WI38 (cell line): ENCODE measurements around the gene UCN3.

Experiments
- H3K4me3 ChIP-seq: 2 replicates; pipeline ENCODE4 v1.5.1; 2011; ENCODE audit warnings: low read depth, mild to moderate bottlenecking, control low read depth, low read length
- TF ChIP-seq, protein P1 (sequence below): IDR thresholded peaks from 2 replicates; pipeline ENCODE4 v1.5.1; 2012; ENCODE audit warnings: low read depth, mild to moderate bottlenecking, control low read depth, low read length

UCN3 gene

DNA sequence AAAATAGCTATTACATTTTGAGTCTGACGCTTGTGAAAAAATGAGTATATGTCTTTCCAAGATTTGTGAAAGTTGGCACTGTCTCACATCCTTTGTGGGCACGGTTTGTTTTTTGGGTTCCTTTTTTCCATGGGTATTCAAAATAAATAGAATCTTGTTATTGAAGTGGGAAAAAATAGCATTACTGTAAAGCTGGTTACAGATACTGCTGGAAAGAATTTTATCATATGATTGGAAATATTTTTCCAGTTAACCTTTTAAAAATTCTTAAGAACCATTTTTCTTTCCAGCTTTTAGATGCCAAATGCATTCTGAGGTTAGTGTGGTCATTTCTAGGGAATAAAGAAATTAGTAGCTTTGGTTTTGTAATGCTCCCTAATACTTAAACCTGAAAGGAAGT, 59.0 kb downstream of the UCN3 start:
- TF ChIP-seq, protein P1, sequence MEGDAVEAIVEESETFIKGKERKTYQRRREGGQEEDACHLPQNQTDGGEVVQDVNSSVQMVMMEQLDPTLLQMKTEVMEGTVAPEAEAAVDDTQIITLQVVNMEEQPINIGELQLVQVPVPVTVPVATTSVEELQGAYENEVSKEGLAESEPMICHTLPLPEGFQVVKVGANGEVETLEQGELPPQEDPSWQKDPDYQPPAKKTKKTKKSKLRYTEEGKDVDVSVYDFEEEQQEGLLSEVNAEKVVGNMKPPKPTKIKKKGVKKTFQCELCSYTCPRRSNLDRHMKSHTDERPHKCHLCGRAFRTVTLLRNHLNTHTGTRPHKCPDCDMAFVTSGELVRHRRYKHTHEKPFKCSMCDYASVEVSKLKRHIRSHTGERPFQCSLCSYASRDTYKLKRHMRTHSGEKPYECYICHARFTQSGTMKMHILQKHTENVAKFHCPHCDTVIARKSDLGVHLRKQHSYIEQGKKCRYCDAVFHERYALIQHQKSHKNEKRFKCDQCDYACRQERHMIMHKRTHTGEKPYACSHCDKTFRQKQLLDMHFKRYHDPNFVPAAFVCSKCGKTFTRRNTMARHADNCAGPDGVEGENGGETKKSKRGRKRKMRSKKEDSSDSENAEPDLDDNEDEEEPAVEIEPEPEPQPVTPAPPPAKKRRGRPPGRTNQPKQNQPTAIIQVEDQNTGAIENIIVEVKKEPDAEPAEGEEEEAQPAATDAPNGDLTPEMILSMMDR = no peak
- H3K4me3 ChIP-seq = no peak overlapping the region
